Measurements from ENCODE around the gene CASP5. TPM values are rescaled to one million over a fixed set of nuclear protein-coding genes. Genes with fewer than 3 reads are reported as not detected.

CASP5 gene
- total RNA-seq, 1 donor from 2014 or later = 0.52 TPM

DNA sequence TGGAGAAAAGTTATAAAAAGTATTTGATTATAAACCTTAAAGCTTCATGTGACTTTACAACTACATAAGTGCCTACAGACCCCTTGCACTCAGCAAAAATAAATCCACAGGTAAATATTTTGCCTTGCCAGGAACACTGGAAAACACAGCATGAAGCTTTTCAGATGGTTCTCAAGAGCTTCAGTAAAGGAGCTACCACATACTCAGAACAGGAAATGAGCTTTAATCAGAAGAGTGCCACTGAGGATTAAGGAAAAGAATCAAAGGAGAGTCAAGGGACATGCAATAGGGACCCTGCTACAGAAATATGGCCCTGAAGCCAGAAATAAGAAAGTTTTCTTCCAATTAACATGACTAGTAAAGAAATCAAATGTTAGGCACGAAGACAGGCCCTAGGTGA, 10.8 kb upstream of the CASP5 start:
- Histone ChIP-seq H3K36me3 (ENCODE audit: control insufficient read depth in 3 of 3, insufficient read depth in 3 of 3, low read length in 3 of 3) (no peaks in the 10 kb centered on the region), H3K27ac (ENCODE audit: low read depth, low read length) (no peak overlapping the region), H3K9ac (ENCODE audit: low read depth in 1 of 3, low read length in 3 of 3) (no peak overlapping the region), H3K9me3 (ENCODE audit: control insufficient read depth in 3 of 3, low read length in 3 of 3) (no peaks in the 10 kb centered on the region), H3K4me3 (ENCODE audit: low read length in 3 of 3) (peak overlapping the region in 2 of 3 donors; percentile 34 to 49), H3K27me3 (ENCODE audit: control insufficient read depth in 3 of 3, insufficient read depth in 3 of 3, low read length in 3 of 3) (no peaks in the 10 kb centered on the region), H3K4me1 (ENCODE audit: control insufficient read depth in 3 of 3, insufficient read depth in 3 of 3, low read length in 3 of 3) (peaks cover 0 to 4% (median 3%) of the 10 kb centered on the region in 3 donors)

DNA sequence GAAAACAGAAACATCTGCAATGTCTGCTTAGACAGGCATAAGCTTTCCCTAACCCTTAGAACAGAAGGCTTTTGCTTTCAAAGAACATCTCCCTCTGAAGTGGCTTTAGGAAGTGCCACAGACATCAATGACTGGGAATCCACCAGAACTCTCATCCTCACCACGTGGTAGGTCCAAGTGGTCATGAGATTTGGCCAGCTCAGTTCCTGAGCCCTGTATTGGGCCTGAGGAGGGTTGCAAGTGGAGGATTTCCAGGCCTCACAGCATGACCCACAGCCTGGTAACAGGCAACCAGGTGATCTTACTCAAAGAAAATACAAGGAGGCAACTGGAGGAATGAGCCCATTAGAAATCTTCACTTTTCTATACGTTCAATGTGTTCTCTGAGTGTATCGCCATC, 10.4 kb upstream of the CASP5 start:
- H3K27ac ChIP-seq (ENCODE audit: low read depth, low read length) = no peak overlapping the region
- no peaks in the 10 kb centered on the region for H3K9me3 ChIP-seq (ENCODE audit: control insufficient read depth in 3 of 3, low read length in 3 of 3)
- no peak overlapping the region for H3K9ac ChIP-seq (ENCODE audit: low read depth in 1 of 3, low read length in 3 of 3)
- no peaks in the 10 kb centered on the region for H3K27me3 ChIP-seq (ENCODE audit: control insufficient read depth in 3 of 3, insufficient read depth in 3 of 3, low read length in 3 of 3)
- peak overlapping the region in 1 of 3 donors; percentile 34 for H3K4me3 ChIP-seq (ENCODE audit: low read length in 3 of 3)
- H3K36me3 ChIP-seq (ENCODE audit: control insufficient read depth in 3 of 3, insufficient read depth in 3 of 3, low read length in 3 of 3) = no peaks in the 10 kb centered on the region
- peaks cover 0 to 4% (median 3%) of the 10 kb centered on the region in 3 donors for H3K4me1 ChIP-seq (ENCODE audit: control insufficient read depth in 3 of 3, insufficient read depth in 3 of 3, low read length in 3 of 3)

DNA sequence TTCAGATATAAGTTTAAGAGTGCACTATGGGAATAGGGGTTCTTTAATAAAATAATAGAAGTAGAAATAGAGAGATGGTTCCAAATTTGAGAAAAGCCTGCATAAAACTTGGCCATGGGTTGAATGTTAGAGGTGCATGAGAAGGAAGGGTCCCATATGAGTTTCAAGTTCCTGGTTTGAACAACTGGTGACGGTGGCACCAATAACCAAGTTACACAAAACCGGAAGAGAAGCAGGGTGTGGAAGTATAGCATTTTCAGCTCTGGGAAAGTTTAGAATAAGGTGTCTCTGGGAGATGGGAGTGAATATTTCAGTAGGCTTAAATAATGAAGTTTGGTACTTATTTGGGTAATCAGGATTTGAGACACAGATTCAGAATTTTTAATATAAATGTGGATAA, 9.5 kb upstream of the CASP5 start:
- Histone ChIP-seq H3K9ac (ENCODE audit: low read depth in 1 of 3, low read length in 3 of 3) (no peak overlapping the region), H3K27me3 (ENCODE audit: control insufficient read depth in 3 of 3, insufficient read depth in 3 of 3, low read length in 3 of 3) (no peaks in the 10 kb centered on the region), H3K36me3 (ENCODE audit: control insufficient read depth in 3 of 3, insufficient read depth in 3 of 3, low read length in 3 of 3) (no peaks in the 10 kb centered on the region), H3K9me3 (ENCODE audit: control insufficient read depth in 3 of 3, low read length in 3 of 3) (no peaks in the 10 kb centered on the region), H3K4me1 (ENCODE audit: control insufficient read depth in 3 of 3, insufficient read depth in 3 of 3, low read length in 3 of 3) (peaks cover 0 to 4% (median 3%) of the 10 kb centered on the region in 3 donors), H3K27ac (ENCODE audit: low read depth, low read length) (no peak overlapping the region), H3K4me3 (ENCODE audit: low read length in 3 of 3) (no peak overlapping the region)

DNA sequence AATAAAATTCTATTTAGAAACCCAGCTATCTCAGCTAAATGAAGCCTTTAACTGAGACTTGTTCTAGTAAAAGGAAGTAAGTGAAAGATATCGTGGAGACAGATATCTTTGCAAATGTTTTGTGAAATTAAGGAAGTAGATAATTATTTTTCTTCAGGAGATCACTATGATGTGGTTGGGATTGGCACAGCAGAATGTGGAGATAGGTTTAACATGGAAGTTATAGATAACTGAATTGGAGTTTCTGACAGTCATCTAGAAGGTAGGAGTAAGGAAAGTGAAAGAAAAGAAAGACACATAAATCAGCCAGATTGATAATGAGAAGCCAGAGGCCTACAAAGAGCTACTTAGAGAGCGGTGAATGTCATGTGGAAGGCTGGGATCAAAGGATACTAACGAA, 4.7 kb upstream of the CASP5 start:
- H3K9ac ChIP-seq (ENCODE audit: low read depth in 1 of 3, low read length in 3 of 3) = no peak overlapping the region
- H3K4me3 ChIP-seq (ENCODE audit: low read length in 3 of 3) = no peak overlapping the region
- no peaks in the 10 kb centered on the region for H3K36me3 ChIP-seq (ENCODE audit: control insufficient read depth in 3 of 3, insufficient read depth in 3 of 3, low read length in 3 of 3)
- no peak overlapping the region for H3K27ac ChIP-seq (ENCODE audit: low read depth, low read length)
- H3K9me3 ChIP-seq (ENCODE audit: control insufficient read depth in 3 of 3, low read length in 3 of 3) = no peaks in the 10 kb centered on the region
- H3K27me3 ChIP-seq (ENCODE audit: control insufficient read depth in 3 of 3, insufficient read depth in 3 of 3, low read length in 3 of 3) = no peaks in the 10 kb centered on the region
- H3K4me1 ChIP-seq (ENCODE audit: control insufficient read depth in 3 of 3, insufficient read depth in 3 of 3, low read length in 3 of 3) = no peaks in the 10 kb centered on the region

DNA sequence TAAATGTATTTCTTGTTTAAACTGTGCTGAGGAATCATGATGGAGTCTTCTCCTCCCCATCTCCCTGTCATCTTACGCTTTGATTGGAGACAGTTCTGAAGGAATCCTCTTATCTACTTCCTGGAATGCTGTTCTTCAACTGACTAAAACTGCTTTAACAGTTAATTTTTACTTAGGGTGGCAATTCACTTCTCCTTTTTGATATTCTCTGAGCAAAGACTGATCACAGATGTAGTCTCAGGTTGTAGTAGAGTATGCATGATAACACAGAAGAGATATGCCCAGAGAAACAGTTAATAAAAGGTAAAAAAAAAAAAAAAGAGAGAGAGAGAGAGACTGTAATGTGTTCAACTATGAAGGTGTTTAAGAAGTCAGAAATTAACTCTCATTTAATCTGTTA, 1.4 kb upstream of the CASP5 start:
- H3K36me3 ChIP-seq (ENCODE audit: control insufficient read depth in 3 of 3, insufficient read depth in 3 of 3, low read length in 3 of 3) = no peaks in the 10 kb centered on the region
- no peak overlapping the region for H3K9ac ChIP-seq (ENCODE audit: low read depth in 1 of 3, low read length in 3 of 3)
- no peak overlapping the region for H3K27ac ChIP-seq (ENCODE audit: low read depth, low read length)
- H3K27me3 ChIP-seq (ENCODE audit: control insufficient read depth in 3 of 3, insufficient read depth in 3 of 3, low read length in 3 of 3) = no peaks in the 10 kb centered on the region
- H3K4me3 ChIP-seq (ENCODE audit: low read length in 3 of 3) = no peak overlapping the region
- no peaks in the 10 kb centered on the region for H3K4me1 ChIP-seq (ENCODE audit: control insufficient read depth in 3 of 3, insufficient read depth in 3 of 3, low read length in 3 of 3)
- no peaks in the 10 kb centered on the region for H3K9me3 ChIP-seq (ENCODE audit: control insufficient read depth in 3 of 3, low read length in 3 of 3)

DNA sequence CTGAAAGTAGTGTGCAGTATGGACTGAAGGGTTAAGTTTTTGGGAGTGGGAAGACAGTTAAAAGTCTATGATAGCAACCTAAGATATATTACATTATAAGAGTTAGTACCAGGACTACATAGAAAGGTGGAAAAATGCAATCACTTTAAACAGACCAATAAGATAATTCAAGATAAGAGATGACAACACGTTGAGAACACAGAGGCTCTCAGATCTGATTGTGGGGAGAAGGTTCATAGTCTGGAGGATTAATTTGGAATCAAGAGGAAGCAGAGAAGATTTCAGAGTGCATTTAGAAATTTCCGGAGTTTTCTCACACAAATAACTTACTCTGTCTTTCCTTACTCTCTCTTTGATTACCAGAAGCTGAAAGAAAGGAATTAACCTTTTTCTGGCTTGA, 441 bp downstream of the CASP5 start:
- Histone ChIP-seq H3K9ac (ENCODE audit: low read depth in 1 of 3, low read length in 3 of 3) (no peak overlapping the region), H3K4me3 (ENCODE audit: low read length in 3 of 3) (no peak overlapping the region), H3K27me3 (ENCODE audit: control insufficient read depth in 3 of 3, insufficient read depth in 3 of 3, low read length in 3 of 3) (no peaks in the 10 kb centered on the region), H3K27ac (ENCODE audit: low read depth, low read length) (no peak overlapping the region), H3K4me1 (ENCODE audit: control insufficient read depth in 3 of 3, insufficient read depth in 3 of 3, low read length in 3 of 3) (no peaks in the 10 kb centered on the region), H3K9me3 (ENCODE audit: control insufficient read depth in 3 of 3, low read length in 3 of 3) (no peaks in the 10 kb centered on the region), H3K36me3 (ENCODE audit: control insufficient read depth in 3 of 3, insufficient read depth in 3 of 3, low read length in 3 of 3) (no peaks in the 10 kb centered on the region)

DNA sequence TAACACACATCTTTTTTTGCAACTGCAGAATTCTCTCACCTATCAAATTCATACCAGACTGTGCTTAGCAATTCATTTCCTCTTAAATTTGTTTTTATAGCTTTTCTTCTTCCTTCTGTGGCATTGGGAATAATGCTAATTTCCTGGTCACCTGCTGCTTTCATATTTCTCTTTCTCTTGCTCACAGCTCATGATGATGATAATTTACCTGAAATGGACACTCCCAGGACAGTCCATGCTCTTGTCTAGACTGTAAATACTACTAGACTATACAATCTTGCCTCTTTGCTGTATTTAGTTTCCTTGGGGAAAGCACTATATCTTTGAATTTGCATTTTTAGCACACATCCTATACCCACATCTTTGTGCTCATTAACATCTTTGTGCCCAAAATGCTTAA, 15.5 kb downstream of the CASP5 start:
- Histone ChIP-seq H3K27ac (ENCODE audit: low read depth, low read length) (no peak overlapping the region), H3K27me3 (ENCODE audit: control insufficient read depth in 3 of 3, insufficient read depth in 3 of 3, low read length in 3 of 3) (no peaks in the 10 kb centered on the region), H3K4me3 (ENCODE audit: low read length in 3 of 3) (no peak overlapping the region), H3K4me1 (ENCODE audit: control insufficient read depth in 3 of 3, insufficient read depth in 3 of 3, low read length in 3 of 3) (no peaks in the 10 kb centered on the region), H3K36me3 (ENCODE audit: control insufficient read depth in 3 of 3, insufficient read depth in 3 of 3, low read length in 3 of 3) (no peaks in the 10 kb centered on the region), H3K9ac (ENCODE audit: low read depth in 1 of 3, low read length in 3 of 3) (no peak overlapping the region), H3K9me3 (ENCODE audit: control insufficient read depth in 3 of 3, low read length in 3 of 3) (no peaks in the 10 kb centered on the region)

DNA sequence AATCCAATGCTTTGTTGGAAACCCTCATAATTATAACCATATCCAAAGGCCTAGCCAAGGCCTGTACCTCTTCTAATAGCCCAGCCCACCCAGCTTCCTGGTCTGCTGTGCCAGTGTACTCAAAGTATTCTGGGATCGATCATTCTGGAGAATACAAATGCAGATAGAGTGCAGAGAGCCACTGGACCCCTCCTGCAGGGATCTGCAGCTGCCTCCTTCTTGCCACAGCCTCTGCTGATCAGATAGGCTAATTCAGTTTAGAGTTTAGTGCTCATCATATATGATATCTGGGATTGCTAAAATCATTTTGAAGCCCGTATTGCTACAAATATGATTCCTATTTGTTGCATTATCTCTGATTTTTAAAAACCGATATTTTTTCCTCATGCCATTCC, 17.5 kb downstream of the CASP5 start:
- Histone ChIP-seq H3K9ac (ENCODE audit: low read depth in 1 of 3, low read length in 3 of 3) (no peak overlapping the region), H3K9me3 (ENCODE audit: control insufficient read depth in 3 of 3, low read length in 3 of 3) (no peaks in the 10 kb centered on the region), H3K4me1 (ENCODE audit: control insufficient read depth in 3 of 3, insufficient read depth in 3 of 3, low read length in 3 of 3) (no peaks in the 10 kb centered on the region), H3K27ac (ENCODE audit: low read depth, low read length) (no peak overlapping the region), H3K36me3 (ENCODE audit: control insufficient read depth in 3 of 3, insufficient read depth in 3 of 3, low read length in 3 of 3) (no peaks in the 10 kb centered on the region), H3K4me3 (ENCODE audit: low read length in 3 of 3) (no peak overlapping the region), H3K27me3 (ENCODE audit: control insufficient read depth in 3 of 3, insufficient read depth in 3 of 3, low read length in 3 of 3) (no peaks in the 10 kb centered on the region)

DNA sequence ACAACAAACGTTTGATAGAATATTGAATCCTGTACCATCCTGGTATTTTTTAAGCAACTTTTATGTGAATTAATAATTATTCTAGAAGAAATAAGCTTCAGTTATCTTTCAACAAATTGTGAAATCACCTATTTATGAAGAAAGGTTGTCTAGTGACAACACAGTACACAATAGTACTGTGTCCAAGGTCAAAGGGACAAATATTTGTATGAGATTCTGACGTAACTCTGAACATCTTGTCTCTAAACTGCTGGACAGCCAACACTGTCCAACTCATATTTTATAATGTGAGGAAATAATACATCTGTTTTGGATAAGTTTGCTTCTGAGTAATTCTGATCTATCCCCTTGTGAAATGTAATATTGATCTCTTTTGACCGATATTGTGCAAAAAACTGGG, 18.9 kb downstream of the CASP5 start:
- no peaks in the 10 kb centered on the region for H3K9me3 ChIP-seq (ENCODE audit: control insufficient read depth in 3 of 3, low read length in 3 of 3)

DNA sequence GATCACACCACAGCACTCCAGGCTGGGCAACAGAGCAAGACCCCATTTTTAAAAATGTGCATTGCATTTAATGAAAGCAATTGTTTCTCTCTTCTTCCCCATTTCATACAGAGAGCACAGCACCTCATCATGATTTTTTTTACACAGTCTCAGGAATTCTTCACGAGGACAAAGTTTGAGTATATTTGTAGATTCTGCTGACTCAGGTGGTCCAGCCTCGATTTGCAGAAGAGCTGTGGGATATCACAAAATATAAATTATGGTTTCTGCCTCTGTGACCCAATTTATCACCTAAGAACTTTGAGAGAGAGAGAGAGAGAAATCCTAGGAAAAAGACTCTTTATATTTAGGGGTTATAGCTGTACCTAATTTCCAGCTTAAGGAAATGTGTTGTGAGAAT, 19.8 kb downstream of the CASP5 start:
- Histone ChIP-seq H3K27ac (ENCODE audit: low read depth, low read length) (no peak overlapping the region), H3K4me1 (ENCODE audit: control insufficient read depth in 3 of 3, insufficient read depth in 3 of 3, low read length in 3 of 3) (no peaks in the 10 kb centered on the region), H3K36me3 (ENCODE audit: control insufficient read depth in 3 of 3, insufficient read depth in 3 of 3, low read length in 3 of 3) (no peaks in the 10 kb centered on the region), H3K27me3 (ENCODE audit: control insufficient read depth in 3 of 3, insufficient read depth in 3 of 3, low read length in 3 of 3) (no peaks in the 10 kb centered on the region), H3K4me3 (ENCODE audit: low read length in 3 of 3) (no peak overlapping the region), H3K9me3 (ENCODE audit: control insufficient read depth in 3 of 3, low read length in 3 of 3) (no peaks in the 10 kb centered on the region), H3K9ac (ENCODE audit: low read depth in 1 of 3, low read length in 3 of 3) (no peak overlapping the region)

More for the DNA sequence above, 18.9 kb downstream of the CASP5 start:
- Histone ChIP-seq H3K4me3 (ENCODE audit: low read length in 3 of 3) (no peak overlapping the region), H3K9ac (ENCODE audit: low read depth in 1 of 3, low read length in 3 of 3) (no peak overlapping the region), H3K27me3 (ENCODE audit: control insufficient read depth in 3 of 3, insufficient read depth in 3 of 3, low read length in 3 of 3) (no peaks in the 10 kb centered on the region), H3K27ac (ENCODE audit: low read depth, low read length) (no peak overlapping the region), H3K4me1 (ENCODE audit: control insufficient read depth in 3 of 3, insufficient read depth in 3 of 3, low read length in 3 of 3) (no peaks in the 10 kb centered on the region), H3K36me3 (ENCODE audit: control insufficient read depth in 3 of 3, insufficient read depth in 3 of 3, low read length in 3 of 3) (no peaks in the 10 kb centered on the region)

DNA sequence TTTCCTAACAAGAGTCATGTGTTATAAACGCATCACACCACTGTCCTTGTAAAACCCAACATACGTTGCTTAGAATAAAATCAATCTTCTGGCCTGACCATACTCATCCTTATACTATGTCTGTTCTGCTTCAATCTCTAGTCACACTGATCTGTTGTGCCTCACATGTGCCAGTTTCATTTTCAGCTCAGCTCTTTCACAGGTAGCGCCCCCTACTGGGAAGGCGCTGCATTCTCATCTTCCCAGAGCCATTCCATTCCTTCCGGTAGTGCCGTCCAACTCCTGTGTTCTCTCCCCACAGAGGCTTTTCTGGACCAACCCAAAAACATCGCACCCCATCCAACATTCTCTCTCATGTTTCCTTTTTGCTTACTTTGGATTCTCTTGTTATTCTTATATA, 22.2 kb downstream of the CASP5 start:
- Histone ChIP-seq H3K27me3 (ENCODE audit: control insufficient read depth in 3 of 3, insufficient read depth in 3 of 3, low read length in 3 of 3) (no peaks in the 10 kb centered on the region), H3K27ac (ENCODE audit: low read depth, low read length) (no peak overlapping the region), H3K4me1 (ENCODE audit: control insufficient read depth in 3 of 3, insufficient read depth in 3 of 3, low read length in 3 of 3) (no peaks in the 10 kb centered on the region)

More for the DNA sequence above, 22.2 kb downstream of the CASP5 start:
- Histone ChIP-seq H3K9ac (ENCODE audit: low read depth in 1 of 3, low read length in 3 of 3) (no peak overlapping the region), H3K9me3 (ENCODE audit: control insufficient read depth in 3 of 3, low read length in 3 of 3) (no peaks in the 10 kb centered on the region), H3K4me3 (ENCODE audit: low read length in 3 of 3) (no peak overlapping the region), H3K36me3 (ENCODE audit: control insufficient read depth in 3 of 3, insufficient read depth in 3 of 3, low read length in 3 of 3) (no peaks in the 10 kb centered on the region)

All from skeletal muscle tissue (tissue), 4 donors.